Effector memory CD4-positive, alpha-beta T cell (primary cell): ENCODE results near the gene CA7.
"Not testable (repeated sequence)": the region's sequence is repeated elsewhere in the genome, so short reads cannot be mapped to it uniquely, and the experiment has no call there.

Experiments
- DNase-seq, 3 donors: peaks; one replicate each; pipeline ENCODE4 v3.0.0-alpha.2; 2020
- H3K27ac ChIP-seq: 2 replicates; pipeline ENCODE4 v1.7.0; 2013; ENCODE audit warnings: mild to moderate bottlenecking, low read length, moderate library complexity; ENCODE audit not compliant: insufficient read depth, poor library complexity, severe bottlenecking
- H3K27me3 ChIP-seq: replicated peaks from 2 replicates; pipeline ENCODE4 v1.7.0; 2013; ENCODE audit warnings: mild to moderate bottlenecking, low read length; ENCODE audit not compliant: insufficient read depth, control insufficient read depth, poor library complexity, severe bottlenecking
- H3K36me3 ChIP-seq: 2 replicates; pipeline ENCODE4 v1.7.0; 2013; ENCODE audit warnings: mild to moderate bottlenecking, low read length, moderate library complexity; ENCODE audit not compliant: control insufficient read depth, insufficient read depth
- H3K4me1 ChIP-seq: 2 replicates; pipeline ENCODE4 v1.7.0; 2013; ENCODE audit warnings: low read length, mild to moderate bottlenecking; ENCODE audit not compliant: control insufficient read depth, insufficient read depth, poor library complexity, severe bottlenecking
- H3K4me3 ChIP-seq: 2 replicates; pipeline ENCODE4 v1.7.0; 2013; ENCODE audit warnings: low read length, low read depth, mild to moderate bottlenecking; ENCODE audit not compliant: insufficient read depth, poor library complexity, severe bottlenecking
- H3K9me3 ChIP-seq: 2 replicates; pipeline ENCODE4 v1.7.0; 2013; ENCODE audit warnings: mild to moderate bottlenecking, low read length, moderate library complexity; ENCODE audit not compliant: control insufficient read depth

Gene CA7

GRCh38 chr16:66871363-66871762, 27.1 kb downstream of the CA7 start:
- not testable (repeated sequence) for DNase-seq, H3K27ac ChIP-seq, H3K4me3 ChIP-seq, H3K27me3 ChIP-seq, H3K9me3 ChIP-seq, H3K4me1 ChIP-seq, H3K36me3 ChIP-seq

- no peak overlapping the region for H3K4me3 ChIP-seq
- H3K4me1 ChIP-seq: no peaks in the 10 kb centered on the region
- no peaks in the 10 kb centered on the region for H3K27me3 ChIP-seq
- H3K9me3 ChIP-seq: no peaks in the 10 kb centered on the region
- H3K36me3 ChIP-seq: no peaks in the 10 kb centered on the region
- no peak overlapping the region for H3K27ac ChIP-seq
- no peak for DNase-seq
Observed at GRCh38 chr16:66871840-66872239, 27.6 kb downstream of the CA7 start.

DNA sequence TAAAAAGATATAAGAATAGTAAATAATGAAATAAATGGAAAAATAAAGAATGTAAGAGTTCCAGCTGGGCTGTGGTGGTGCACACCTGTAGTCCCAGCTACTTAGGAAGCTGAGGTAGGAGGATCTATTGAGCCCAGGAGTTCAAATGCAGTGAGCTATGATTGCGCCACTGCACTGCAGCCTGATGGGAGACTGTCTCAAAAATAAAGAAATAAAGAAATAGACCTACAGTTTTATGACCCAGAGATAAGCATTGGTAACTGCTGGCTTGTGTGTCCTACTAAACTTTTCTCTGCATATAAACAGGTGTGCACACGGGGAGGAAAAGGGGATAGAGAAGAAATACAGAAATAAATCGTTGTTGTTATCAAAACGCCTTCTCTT, 28.3 kb downstream of the CA7 start:
- no peak overlapping the region for H3K27ac ChIP-seq
- no peaks in the 10 kb centered on the region for H3K4me1 ChIP-seq
- H3K36me3 ChIP-seq: no peaks in the 10 kb centered on the region
- H3K27me3 ChIP-seq: no peaks in the 10 kb centered on the region
- no peak for DNase-seq
- H3K4me3 ChIP-seq: peak overlapping the region; percentile 50
- no peaks in the 10 kb centered on the region for H3K9me3 ChIP-seq

GRCh38 chr16:66872943-66873684, 28.9 kb downstream of the CA7 start:
- H3K4me3 ChIP-seq: peak overlapping the region; percentile 50
- no peaks in the 10 kb centered on the region for H3K27me3 ChIP-seq
- H3K9me3 ChIP-seq: no peaks in the 10 kb centered on the region
- H3K4me1 ChIP-seq: no peaks in the 10 kb centered on the region
- DNase-seq: peak; percentile 77 to 82 (median 78)
- no peaks in the 10 kb centered on the region for H3K36me3 ChIP-seq
- H3K27ac ChIP-seq: peak overlapping the region; percentile 27

- Histone ChIP-seq H3K27ac (no peak overlapping the region), H3K9me3 (no peaks in the 10 kb centered on the region), H3K4me3 (no peak overlapping the region), H3K4me1 (no peaks in the 10 kb centered on the region), H3K36me3 (no peaks in the 10 kb centered on the region), H3K27me3 (no peaks in the 10 kb centered on the region)
- DNase-seq: no peak
Observed at GRCh38 chr16:66873685-66874055, 29.5 kb downstream of the CA7 start.

- DNase-seq: no peak
- Histone ChIP-seq H3K4me3 (no peak overlapping the region), H3K36me3 (no peaks in the 10 kb centered on the region), H3K27me3 (no peaks in the 10 kb centered on the region), H3K9me3 (no peaks in the 10 kb centered on the region), H3K27ac (no peak overlapping the region), H3K4me1 (no peaks in the 10 kb centered on the region)
Observed at GRCh38 chr16:66874079-66874775, 30.0 kb downstream of the CA7 start.

GRCh38 chr16:66878067-66878466, 33.9 kb downstream of the CA7 start:
- Histone ChIP-seq H3K27ac (no peak overlapping the region), H3K9me3 (no peaks in the 10 kb centered on the region), H3K36me3 (no peaks in the 10 kb centered on the region), H3K4me3 (no peak overlapping the region), H3K4me1 (peaks cover 11% of the 10 kb centered on the region), H3K27me3 (no peaks in the 10 kb centered on the region)
- DNase-seq: no peak

- peaks cover 13% of the 10 kb centered on the region for H3K36me3 ChIP-seq
- peak; percentile 72 to 87 (median 84) for DNase-seq
- H3K9me3 ChIP-seq: no peaks in the 10 kb centered on the region
- H3K4me3 ChIP-seq: peak within 1 kb of the TSS; percentile 91
- peak within 1 kb of the TSS; percentile 66 for H3K27ac ChIP-seq
- H3K27me3 ChIP-seq: no peaks in the 10 kb centered on the region
- peaks cover 11% of the 10 kb centered on the region for H3K4me1 ChIP-seq
Observed at GRCh38 chr16:66880288-66881013, 36.2 kb downstream of the CA7 start, which contains the start of gene PDP2. TSS of gene PDP2 (plus strand) at chr16:66880515. CDS start at chr16:66884285, 3,770 bp downstream.

- H3K27ac ChIP-seq: peak overlapping the region; percentile 66
- peaks cover 11% of the 10 kb centered on the region for H3K4me1 ChIP-seq
- peaks cover 19% of the 10 kb centered on the region for H3K36me3 ChIP-seq
- no peak for DNase-seq
- H3K27me3 ChIP-seq: no peaks in the 10 kb centered on the region
- H3K9me3 ChIP-seq: no peaks in the 10 kb centered on the region
- H3K4me3 ChIP-seq: peak overlapping the region; percentile 91
Observed at GRCh38 chr16:66881014-66881417, 36.8 kb downstream of the CA7 start.

GRCh38 chr16:66881560-66881959, 37.3 kb downstream of the CA7 start:
- Histone ChIP-seq H3K36me3 (peaks cover 19% of the 10 kb centered on the region), H3K4me3 (peak overlapping the region; percentile 91), H3K27ac (no peak overlapping the region), H3K4me1 (peaks cover 11% of the 10 kb centered on the region), H3K27me3 (no peaks in the 10 kb centered on the region), H3K9me3 (no peaks in the 10 kb centered on the region)
- no peak for DNase-seq
